ENCODE measurements around the gene PRLHR.
"Not testable (repeated sequence)": the region's sequence is repeated elsewhere in the genome, so short reads cannot be mapped to it uniquely, and the experiment has no call there.

The PRLHR gene

DNA sequence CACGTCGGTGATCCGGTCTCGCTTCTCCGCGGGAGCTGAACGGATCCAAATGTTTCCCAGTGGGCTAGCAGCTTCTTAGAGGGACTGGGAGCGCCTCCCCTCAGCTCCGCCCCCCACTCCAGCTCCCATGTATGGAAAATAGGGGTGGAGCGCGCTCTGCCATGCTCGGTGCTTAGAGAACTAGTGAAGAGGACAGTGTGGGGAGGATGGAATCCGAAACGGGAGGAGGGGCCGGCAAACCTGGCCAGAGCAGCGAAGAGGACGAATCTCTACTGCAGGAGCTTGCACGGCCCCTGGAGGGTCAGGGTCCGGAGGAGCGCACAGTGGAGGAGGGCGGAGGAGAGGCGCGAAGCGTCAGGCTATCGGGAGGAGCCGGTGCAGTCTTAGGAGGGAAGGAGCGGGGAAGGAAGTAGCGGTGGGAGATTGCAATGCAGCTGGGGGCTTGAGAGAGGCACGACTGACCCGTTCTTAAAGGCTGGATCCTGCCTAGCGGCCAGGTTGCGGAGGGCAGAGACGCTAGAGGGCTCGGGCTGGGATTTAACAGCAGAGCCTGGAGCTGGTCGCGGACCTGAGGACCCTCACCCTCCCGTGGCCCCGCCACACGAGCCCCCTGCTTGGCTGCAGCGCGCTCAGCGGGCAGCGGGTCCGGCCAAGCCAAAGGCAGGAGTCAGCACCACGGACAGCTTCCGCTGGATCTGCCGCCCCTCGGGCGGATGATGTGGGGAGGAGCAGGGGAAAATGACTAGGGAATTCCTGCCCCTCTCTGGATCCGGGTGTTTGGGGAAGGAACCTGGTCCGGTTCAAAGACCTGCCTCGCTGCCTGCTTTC lies at the start of gene PRLHR:
Gene PRLHR (minus strand): TSS at position 51 of the 828 bp plus-strand sequence. CDS start 404 bp downstream, outside the sequence.
- DNase-seq = peak in 13 of 56 donors; percentile 2 to 35 (median 18)

DNA sequence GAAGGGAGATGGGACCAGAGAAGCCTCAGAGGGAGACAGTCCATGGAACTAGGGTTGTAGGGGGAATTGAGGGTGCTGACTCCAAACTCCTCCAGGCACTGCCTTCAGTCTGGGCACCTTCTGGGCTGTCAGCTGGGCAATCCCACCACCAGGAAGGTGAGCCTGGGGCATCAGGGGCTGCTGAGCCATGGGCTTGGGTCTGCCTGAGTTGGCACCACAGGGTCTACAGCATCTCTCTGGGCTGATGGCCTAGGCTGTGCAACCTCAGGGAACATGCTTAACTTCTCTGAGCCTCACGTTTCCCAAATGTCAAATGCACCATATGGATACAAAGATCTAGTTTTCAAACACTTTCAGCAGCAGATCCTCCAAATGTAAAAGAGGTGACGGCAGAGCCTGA lies 46.8 kb upstream of the PRLHR start:
- no peak for DNase-seq

DNA sequence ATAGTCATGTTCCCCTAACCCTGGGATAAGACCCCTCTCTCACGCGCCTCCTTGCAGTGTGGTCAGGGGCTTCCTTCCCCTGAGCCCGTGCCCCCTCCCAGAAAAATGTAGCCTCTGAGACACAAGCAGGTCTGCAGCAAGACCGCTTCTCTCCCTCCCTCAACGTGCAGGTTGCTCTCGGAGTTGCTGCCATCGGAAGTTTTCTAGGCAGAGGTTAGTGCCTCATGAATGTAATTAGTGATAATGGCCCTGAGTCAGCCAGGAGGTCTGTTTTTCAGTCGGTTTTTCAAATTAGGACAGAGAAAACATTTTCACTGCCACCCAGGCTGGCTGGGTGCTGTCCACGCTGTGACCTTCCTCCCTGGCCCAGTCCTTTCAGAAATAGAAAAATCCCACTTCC lies 43.2 kb upstream of the PRLHR start:
- DNase-seq = no peak

DNA sequence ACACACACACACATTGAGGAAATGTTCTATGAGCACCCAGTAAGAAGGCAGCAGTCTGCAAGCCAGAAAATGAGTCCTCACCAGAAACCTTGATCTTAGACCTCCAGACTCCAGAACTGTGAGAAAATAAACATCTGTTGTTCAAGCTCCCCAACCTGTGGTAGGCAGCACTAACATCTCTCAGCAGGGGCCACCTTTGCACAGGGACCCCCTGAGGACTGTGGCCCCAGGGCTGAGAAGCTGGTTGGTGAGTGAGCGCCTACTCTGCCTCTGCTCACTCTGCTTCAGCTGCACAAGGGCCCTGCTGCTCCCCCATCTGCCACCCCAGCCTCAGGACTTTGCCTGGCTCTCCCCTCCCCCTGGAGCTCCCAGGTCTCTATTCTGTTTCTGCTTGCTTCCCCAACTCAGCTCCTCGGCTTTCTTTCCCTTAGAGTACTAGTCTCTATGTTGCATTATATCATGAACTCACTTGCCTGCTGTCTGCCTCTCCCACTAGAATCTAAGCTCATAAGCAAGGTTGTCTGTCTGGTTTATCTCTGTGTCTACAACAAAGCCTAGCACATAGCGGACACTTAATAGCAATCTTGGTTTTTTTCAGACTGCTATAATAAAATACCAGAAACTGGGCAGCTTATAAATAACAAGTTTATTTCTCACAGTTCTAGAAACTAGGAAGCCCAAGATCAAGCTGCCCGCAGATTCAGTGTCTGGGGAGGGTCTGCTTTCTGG lies 40.4 kb upstream of the PRLHR start:
- DNase-seq = no peak

DNA sequence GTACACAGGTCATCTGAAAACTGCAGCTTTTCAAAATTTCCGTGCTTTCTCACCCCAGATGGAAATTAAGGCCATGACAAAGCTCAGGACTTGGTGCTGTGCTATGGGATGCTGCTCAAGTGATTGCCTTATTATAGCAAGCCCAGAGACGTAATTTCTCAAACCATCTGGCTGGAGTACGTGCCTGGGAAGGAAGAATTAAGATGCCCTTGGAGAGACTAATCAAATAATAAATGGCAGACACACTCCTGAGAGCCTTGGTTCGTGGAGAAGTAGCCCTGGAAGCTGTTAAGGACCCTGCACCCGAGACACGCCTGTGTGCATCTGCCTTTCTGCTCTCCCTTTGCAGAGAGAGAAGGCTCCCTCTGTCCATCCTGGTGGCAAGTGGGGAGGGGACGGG lies 38.3 kb upstream of the PRLHR start:
- no peak for DNase-seq

DNA sequence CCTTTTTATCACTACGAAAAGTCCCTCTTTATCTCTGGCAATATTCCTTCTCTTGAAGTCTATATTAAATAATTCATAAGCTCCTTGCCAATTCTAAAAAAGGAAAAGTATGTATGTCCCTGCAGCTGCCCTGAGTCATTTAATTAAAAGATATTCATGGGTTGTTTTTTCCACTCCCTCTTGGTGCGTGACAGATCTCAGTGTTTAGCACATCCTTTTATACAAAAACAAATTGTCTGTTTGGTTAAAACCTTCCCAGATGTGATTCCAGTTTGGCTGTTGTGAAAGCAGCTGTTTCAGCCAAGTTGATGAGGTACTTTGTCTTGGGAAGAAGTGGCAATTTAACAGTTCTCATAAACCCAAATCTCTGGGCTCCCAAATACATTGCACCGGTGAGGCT lies 33.8 kb upstream of the PRLHR start:
- no peak for DNase-seq

DNA sequence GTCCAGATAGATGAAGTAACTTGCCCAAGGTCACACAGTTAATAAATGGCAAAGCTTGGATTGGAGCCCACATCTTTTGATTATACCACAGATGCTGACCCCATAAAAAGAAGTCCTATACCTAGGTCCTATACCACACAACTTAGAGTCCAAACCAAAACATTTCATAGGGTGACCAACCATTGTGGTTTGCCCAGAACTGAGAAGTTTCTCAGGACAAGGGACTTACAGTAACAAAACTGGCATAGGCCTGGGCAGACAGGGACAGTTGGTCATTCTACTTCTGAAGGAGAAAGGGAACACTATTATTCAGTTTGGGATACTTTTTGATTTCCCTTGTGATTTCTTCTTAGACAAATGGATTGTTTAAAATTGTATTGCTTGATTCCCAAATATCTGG lies 32.9 kb upstream of the PRLHR start:
- no peak for DNase-seq

DNA sequence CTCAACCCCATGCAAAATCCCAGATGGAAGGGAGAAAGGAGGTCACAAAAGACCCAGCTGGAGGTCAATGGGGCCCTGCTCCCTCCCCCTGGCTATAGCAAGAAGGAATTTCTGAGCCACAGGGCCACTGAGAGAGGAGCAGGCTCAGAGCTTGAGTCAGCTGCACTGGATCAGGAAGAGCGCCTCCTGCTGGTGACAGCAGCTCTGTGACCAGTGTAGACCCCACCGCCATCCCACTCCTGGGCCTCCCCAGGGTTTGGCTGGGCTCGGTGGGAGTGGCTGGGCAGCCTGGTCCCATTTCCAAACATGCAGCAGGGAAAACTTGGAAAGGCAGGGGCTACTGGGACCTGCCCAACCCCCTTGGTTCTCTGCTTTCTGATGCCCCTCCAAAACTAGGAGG lies 31.5 kb upstream of the PRLHR start:
- DNase-seq = no peak

- no peak for DNase-seq
Observed at GRCh38 chr10:118625504-118625903, 30.1 kb upstream of the PRLHR start.

GRCh38 chr10:118624747-118625146 lies 29.3 kb upstream of the PRLHR start:
- no peak for DNase-seq

- DNase-seq = no peak
Observed at GRCh38 chr10:118621304-118621942, 26.0 kb upstream of the PRLHR start.

DNA sequence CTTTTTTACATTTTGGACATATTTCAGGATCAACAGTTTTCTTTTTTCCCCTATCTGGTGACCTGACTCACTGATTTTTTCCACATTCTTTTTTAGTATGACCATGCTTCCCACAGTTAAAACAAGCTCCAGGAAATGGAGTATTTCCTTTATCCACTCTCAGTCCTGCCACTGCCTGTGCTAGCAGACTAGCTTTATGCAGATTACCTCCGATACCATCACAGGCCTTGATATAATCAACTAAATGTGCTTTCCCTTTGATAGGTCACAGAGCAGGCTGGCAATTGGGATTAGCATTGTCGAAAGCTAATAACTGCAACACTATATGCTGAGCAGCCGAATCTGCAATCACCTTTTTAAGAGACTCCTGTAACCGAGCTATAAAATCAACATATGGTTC lies 18.4 kb upstream of the PRLHR start:
- not testable (repeated sequence) for DNase-seq

- DNase-seq = no peak
Observed at GRCh38 chr10:118610577-118610976, 15.1 kb upstream of the PRLHR start.

- DNase-seq = no peak
Observed at GRCh38 chr10:118607768-118608354, 12.4 kb upstream of the PRLHR start.

GRCh38 chr10:118605694-118606093 lies 10.2 kb upstream of the PRLHR start:
- DNase-seq = peak in 2 of 56 donors; percentile 7

DNA sequence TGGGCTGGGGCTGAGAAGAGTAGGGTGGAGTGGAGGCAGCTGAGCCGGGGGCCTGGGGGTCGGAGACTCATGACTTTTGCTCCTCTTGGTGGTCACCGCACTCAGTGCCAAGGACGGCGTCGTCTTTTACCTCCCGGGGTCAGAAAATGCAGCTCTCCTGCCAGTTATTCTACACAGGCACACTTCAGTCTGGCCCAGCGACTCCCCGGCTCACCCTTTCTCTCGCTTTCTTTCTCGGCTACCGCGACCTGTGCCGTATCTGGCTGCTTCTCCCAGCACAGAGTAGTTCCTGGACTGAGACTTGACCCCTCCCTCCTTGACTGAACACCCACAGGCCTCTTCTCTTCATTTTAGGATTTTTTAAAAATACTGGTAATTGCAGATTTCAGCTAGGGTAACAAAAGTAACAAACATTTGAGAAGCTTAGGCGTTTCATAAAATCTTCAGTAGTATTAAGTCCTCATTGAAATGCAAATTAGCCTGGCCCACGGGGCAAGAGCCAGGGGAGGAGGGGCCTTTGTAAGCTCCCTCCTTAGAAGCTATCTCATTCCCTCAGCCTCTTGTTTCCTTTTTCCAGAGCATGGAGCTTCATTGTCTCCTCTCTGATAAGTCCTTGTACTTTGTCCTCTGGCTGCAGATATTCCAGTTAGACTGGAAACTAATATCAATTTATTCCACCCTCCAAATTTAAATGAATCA lies 1.1 kb upstream of the PRLHR start:
- no peak for DNase-seq

GRCh38 chr10:118595064-118595420 lies 406 bp downstream of the PRLHR start:
- no peak for DNase-seq

- peak in 19 of 56 donors; percentile 6 to 44 (median 18) for DNase-seq
Observed at GRCh38 chr10:118594392-118595063, 920 bp downstream of the PRLHR start.

DNA sequence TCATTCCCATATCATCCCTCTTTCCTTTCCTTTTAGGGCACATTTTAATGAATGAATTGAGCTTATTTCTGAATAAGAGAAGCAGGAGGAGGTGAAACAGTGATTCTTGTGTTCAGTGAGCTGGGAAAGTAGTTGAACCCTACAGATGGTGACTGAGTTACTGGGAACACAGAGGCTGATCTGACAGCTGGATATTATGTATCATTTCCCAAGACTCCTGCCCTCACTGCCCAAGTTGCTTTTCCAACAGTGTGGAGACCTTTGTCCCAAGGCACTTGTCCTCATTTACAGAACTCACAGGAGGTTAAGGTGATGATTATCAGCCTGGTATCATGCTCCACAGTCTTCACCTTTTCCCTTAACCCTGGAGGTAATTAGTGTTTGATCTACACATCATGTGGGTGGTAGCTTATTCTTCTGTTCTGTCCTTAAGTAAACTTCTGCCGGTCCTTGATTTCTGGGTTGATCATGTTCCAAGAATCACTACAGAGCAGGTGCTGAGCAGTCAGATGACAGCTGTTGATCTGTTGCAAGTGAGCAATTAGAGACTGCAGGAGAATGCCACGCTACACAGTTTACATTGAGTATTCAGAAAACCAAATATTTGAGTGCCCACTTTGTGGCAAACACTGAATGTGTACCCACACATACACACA lies 2.6 kb downstream of the PRLHR start:
- DNase-seq = no peak

DNA sequence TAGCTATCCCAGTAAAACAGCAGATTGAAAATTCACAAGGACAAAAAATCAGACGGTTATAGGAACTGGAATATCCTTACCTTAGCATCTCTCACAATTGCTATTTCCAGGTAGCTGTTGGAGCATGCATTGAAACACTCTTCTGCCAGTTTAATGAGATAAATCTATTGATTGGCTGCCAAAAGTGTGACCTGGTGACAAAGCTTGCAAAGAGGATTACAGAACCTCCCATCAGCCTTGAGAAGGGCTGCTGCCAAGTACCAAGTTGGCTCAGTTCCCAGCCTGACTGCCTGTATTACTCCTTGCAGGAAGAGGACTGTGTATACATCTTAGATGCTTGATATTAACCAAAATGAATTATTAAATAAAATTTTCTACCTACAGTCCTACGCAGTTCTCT lies 5.1 kb downstream of the PRLHR start:
- DNase-seq = peak in 20 of 56 donors; percentile 6 to 68 (median 26)
